Activated T-cell treated with anti-CD3 and anti-CD28 coated beads, Interleukin-2, amount 50 U/mL, for 4 hours (primary cell): ENCODE data around the gene EHD1. TPM values are rescaled to one million over a fixed set of nuclear protein-coding genes. Genes with fewer than 3 reads are reported as not detected.
A peak's percentile ranks its signal among the peaks of the same experiment; 100 is the strongest.
"Not testable (repeated sequence)": the region's sequence is repeated elsewhere in the genome, so short reads cannot be mapped to it uniquely, and the experiment has no call there.

Experiments used
- ATAC-seq, 2 donors: fragments of 200-7000 bp; cut with Tn5 transposase; one replicate each; pipeline ENCODE4 v1.10.0; 2021
- DNase-seq: peaks from one replicate; pipeline ENCODE4 v3.0.0-alpha.2; 2020
- H3K27me3 Mint-ChIP-seq: one replicate; pipeline ENCODE4 v1.8.0; 2021; ENCODE audit warnings: low read depth, mixed read lengths
- H3K36me3 Mint-ChIP-seq: one replicate; pipeline ENCODE4 v1.8.0; 2022; ENCODE audit warnings: mixed read lengths; ENCODE audit not compliant: insufficient read depth
- H3K4me1 Mint-ChIP-seq: one replicate; pipeline ENCODE4 v1.8.0; 2021; ENCODE audit warnings: low read depth, mixed read lengths
- H3K4me3 Mint-ChIP-seq: one replicate; pipeline ENCODE4 v1.8.0; 2021; ENCODE audit warnings: mild to moderate bottlenecking, moderate library complexity, mixed read lengths
- H3K9me3 Mint-ChIP-seq: one replicate; pipeline ENCODE4 v1.8.0; 2021; ENCODE audit warnings: mixed read lengths
- total RNA-seq, 3 donors: library from RNA; stranded (reverse); gene quantifications; one replicate each; pipeline ENCODE4 v1.2.1, GENCODE V29; 2021

EHD1 gene
- total RNA-seq, 3 donors from 2014 or later, result 86.3 to 121 (median 108) TPM

DNA sequence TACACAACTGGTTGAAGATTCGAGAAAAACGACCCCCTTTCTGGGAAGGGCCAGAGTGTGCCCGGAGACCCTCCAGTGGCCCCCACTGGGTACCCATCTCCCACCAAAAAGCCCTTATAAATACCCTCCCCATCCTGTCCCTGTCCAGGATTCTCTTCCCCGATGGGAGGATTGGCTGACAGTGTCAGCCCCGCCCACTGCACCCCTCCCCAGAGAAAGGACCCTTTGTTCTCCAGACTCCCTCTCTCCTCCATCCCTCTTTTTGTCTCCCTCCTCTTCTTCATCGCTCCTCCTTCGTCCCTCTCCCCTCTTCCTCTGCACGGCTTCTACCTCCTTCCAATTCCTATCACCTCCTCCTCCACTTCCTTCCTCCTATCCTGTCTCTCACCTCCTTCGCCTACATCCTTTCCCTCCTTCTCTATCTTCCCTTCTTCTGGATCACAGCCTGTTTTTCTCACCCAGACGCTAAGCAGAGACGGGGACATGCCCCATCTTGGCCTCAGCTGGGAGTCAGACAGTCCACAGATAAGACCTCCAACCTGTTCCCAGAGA lies 54.8 kb downstream of the EHD1 start:
- Mint-ChIP-seq H3K4me3 (no peak overlapping the region), H3K27me3 (no peaks in the 10 kb centered on the region), H3K36me3 (peaks cover 9% of the 10 kb centered on the region), H3K4me1 (no peaks in the 10 kb centered on the region), H3K9me3 (no peaks in the 10 kb centered on the region)
- ATAC-seq, result no peak
- DNase-seq, result no peak

DNA sequence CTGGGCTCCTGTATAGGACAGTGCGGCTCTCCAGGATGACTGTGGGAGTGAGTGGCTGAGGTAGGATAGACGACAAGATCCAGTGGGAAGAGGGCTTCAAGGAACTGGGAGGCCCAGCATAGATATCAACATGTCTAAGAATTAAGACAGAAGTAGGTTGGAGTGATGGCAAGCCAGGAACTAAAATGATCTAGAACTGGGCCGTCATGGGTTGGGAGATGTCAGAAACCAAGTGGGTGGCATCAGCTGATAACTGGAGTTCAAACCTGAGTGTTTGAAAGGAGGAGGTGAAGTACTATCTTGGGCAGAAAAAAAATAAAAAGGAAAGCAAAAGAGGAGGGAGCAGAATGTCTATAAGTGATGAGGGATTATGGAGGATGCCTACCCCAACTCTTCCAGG lies 60.9 kb downstream of the EHD1 start:
- Mint-ChIP-seq H3K27me3 (no peaks in the 10 kb centered on the region), H3K9me3 (no peaks in the 10 kb centered on the region), H3K36me3 (no peaks in the 10 kb centered on the region), H3K4me1 (no peaks in the 10 kb centered on the region), H3K4me3 (no peak overlapping the region)
- ATAC-seq (no peak), DNase-seq (no peak)

DNA sequence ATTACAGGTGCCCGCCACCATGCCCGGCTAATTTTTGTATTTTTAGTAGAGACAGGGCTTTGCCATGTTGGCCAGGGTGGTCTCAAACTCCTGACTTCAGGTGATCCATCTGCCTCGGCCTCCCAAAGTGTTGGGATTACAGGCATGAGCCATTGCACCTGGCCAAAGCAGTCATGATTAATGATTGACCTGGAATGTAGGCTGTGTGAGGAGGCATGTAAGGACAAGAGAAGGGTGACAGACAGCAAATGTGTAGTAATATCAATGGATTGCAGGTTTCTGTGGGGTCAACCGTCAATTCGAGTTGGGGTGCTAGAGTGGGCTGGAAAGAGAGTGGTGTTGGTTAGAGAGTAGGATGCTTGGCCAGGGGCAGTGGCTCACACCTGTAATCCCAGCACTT lies 63.0 kb downstream of the EHD1 start:
- H3K4me1 Mint-ChIP-seq, H3K36me3 Mint-ChIP-seq, H3K4me3 Mint-ChIP-seq, H3K9me3 Mint-ChIP-seq, H3K27me3 Mint-ChIP-seq, DNase-seq, ATAC-seq: not testable (repeated sequence)

DNA sequence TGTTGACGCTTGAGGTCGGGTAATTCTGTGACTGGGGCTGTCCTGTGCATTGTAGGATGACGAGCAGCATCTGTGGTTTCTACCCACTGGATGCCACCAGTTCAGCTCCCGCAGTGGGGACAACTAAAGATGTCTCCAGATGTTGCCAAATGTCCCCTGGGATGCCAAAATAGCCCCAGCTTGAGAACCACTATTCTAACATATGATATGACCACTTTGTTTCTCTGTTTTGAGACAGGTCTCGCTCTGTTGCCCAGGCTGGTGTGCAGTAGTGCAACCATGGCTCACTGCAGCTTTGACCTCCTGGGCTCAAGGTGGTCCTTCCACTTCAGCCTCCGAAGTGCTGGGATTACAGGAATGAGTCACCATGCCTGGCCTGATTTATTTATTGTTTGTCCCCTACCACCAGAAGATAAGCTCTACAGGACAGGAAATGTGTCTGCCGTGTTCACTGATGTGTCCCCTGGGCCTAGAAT lies 63.7 kb downstream of the EHD1 start:
- no peak overlapping the region for H3K4me3 Mint-ChIP-seq
- H3K4me1 Mint-ChIP-seq, result peaks cover 6% of the 10 kb centered on the region
- no peaks in the 10 kb centered on the region for H3K36me3 Mint-ChIP-seq
- H3K9me3 Mint-ChIP-seq, result no peaks in the 10 kb centered on the region
- no peaks in the 10 kb centered on the region for H3K27me3 Mint-ChIP-seq
- DNase-seq (no peak), ATAC-seq (no peak)

DNA sequence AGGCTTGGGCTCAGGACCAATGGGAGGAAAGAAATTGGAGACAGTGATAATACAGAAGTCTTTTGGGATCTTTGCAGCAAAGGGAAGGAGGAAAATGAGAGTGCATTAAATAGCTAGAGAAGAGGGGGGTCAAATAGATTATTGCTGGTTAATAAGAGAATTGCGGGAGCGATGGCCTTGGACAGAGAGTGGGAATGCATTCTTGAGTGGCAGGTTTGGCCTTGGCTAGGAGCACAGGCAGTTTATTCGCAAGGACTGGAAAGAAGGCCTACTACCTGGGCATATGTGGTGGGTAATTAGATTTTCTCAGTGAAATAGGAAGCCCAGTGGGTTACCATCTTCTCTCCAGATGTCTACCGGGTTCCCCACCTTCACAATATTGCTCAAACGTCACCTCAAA lies 64.6 kb downstream of the EHD1 start:
- ATAC-seq, result no peak
- Mint-ChIP-seq H3K36me3 (no peaks in the 10 kb centered on the region), H3K27me3 (no peaks in the 10 kb centered on the region), H3K4me3 (no peak overlapping the region), H3K9me3 (no peaks in the 10 kb centered on the region), H3K4me1 (peaks cover 12% of the 10 kb centered on the region)
- DNase-seq, result no peak

DNA sequence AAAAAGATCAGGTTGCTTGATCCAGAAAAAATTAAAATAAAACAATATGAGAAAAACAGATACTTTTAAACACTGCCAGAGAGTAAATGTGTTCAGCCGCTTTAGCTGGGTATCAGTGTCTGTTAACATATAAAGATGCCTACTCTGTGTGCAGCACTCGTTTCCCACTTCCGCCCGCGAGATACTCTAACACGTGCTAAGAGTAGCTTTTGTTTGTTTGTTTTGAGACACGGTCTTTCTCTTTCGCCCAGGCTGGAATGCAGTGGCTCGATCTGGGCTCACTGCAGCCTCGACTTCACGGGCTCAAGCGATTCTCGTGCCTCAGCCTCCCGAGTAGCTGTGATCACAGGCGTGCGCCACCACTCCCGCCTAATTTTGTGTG lies 67.5 kb downstream of the EHD1 start:
- ATAC-seq, result peak; percentile 25 to 36
- peaks cover 13% of the 10 kb centered on the region for H3K36me3 Mint-ChIP-seq
- H3K9me3 Mint-ChIP-seq, result no peaks in the 10 kb centered on the region
- H3K4me1 Mint-ChIP-seq, result peaks cover 15% of the 10 kb centered on the region
- H3K27me3 Mint-ChIP-seq, result no peaks in the 10 kb centered on the region
- H3K4me3 Mint-ChIP-seq, result peak overlapping the region; percentile 96
- peak; percentile 26 for DNase-seq

DNA sequence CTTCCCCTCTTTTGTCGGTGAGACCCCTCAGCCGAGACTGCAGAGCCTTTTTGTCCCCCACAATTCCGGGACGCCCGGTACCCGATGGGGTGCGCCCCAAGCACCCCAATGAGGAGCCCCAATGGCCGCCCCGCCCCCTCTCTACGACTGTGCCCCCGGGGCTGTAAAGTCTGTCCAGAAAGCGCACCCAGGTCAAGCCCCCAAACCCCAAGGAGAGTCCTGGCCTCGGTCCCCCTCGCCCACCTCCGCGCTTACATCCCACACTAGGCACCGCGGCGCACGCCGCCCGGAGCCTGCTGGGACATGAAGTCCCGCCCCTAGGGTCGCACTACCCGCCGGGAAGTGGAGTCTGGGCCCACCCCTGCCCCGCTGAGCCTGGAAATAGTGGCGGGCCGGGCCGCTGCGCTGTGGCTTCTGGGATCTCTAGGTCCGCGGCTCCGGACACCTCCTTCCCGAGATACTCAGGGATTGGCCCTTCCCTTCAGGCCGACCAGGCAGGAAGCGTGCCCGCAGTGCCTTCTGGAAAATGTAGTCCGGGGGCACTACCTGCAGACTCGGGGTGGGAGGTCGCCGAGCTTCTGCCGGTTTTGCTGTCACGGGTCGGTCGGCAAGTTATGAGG lies 68.0 kb downstream of the EHD1 start, which contains the start of gene MEN1:
Gene MEN1 (minus strand): TSS at position 281 of the 620 bp plus-strand sequence. CDS start 442 bp downstream, outside the sequence.
- peak within 1 kb of the TSS; percentile 96 for H3K4me3 Mint-ChIP-seq
- ATAC-seq (peak; percentile 95 to 96), DNase-seq (peak; percentile 73)
- H3K36me3 Mint-ChIP-seq, result peaks cover 14% of the 10 kb centered on the region
- H3K27me3 Mint-ChIP-seq, result no peaks in the 10 kb centered on the region
- no peaks in the 10 kb centered on the region for H3K9me3 Mint-ChIP-seq
- peaks cover 15% of the 10 kb centered on the region for H3K4me1 Mint-ChIP-seq

DNA sequence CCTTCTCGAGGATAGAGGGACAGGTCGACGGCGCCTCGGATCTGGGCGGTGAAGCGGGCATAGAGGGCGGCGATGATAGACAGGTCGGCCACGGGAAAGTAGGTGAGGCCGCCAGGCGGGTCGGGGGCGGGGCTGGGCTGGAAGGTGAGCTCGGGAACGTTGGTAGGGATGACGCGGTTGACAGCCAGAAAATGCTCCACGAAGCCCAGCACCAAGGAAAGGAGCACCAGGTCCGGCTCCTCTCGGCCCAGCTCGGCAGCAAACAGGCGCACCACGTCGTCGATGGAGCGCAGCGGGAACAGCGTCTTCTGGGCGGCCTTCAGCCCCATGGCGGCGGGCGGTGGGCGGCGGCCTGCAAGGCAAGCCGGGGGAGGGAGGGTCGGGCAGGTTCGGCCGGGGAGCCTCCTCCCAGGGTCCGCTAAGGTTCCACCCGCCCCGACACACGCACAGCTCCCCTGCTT lies 68.6 kb downstream of the EHD1 start:
- DNase-seq (no peak), ATAC-seq (peak; percentile 29)
- Mint-ChIP-seq H3K4me3 (peak overlapping the region; percentile 96), H3K4me1 (peaks cover 15% of the 10 kb centered on the region), H3K27me3 (no peaks in the 10 kb centered on the region), H3K36me3 (peaks cover 14% of the 10 kb centered on the region), H3K9me3 (no peaks in the 10 kb centered on the region)

DNA sequence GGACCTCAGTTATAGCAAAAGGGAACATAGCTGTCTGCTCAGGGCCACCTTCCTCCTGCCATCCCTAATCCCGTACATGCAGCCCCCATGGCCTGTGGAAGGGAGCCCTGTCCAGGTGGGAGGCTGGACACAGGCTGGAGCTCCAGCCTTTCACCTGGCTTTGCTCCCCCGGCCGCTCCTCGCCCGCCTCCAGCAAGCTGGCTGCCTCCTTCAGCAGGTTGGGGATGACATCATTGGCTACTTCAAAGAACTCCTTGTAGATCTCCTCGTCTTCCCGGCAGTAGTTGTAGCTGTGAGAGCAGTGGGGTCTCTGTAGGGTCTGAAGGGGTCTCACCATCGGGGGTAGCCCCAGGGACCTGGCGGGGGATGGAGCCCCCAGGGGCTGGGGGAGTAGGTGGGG lies 72.9 kb downstream of the EHD1 start:
- Mint-ChIP-seq H3K4me1 (peaks cover 33% of the 10 kb centered on the region), H3K36me3 (peaks cover 16% of the 10 kb centered on the region), H3K4me3 (peak overlapping the region; percentile 33), H3K9me3 (no peaks in the 10 kb centered on the region), H3K27me3 (no peaks in the 10 kb centered on the region)
- ATAC-seq, result no peak
- no peak for DNase-seq

DNA sequence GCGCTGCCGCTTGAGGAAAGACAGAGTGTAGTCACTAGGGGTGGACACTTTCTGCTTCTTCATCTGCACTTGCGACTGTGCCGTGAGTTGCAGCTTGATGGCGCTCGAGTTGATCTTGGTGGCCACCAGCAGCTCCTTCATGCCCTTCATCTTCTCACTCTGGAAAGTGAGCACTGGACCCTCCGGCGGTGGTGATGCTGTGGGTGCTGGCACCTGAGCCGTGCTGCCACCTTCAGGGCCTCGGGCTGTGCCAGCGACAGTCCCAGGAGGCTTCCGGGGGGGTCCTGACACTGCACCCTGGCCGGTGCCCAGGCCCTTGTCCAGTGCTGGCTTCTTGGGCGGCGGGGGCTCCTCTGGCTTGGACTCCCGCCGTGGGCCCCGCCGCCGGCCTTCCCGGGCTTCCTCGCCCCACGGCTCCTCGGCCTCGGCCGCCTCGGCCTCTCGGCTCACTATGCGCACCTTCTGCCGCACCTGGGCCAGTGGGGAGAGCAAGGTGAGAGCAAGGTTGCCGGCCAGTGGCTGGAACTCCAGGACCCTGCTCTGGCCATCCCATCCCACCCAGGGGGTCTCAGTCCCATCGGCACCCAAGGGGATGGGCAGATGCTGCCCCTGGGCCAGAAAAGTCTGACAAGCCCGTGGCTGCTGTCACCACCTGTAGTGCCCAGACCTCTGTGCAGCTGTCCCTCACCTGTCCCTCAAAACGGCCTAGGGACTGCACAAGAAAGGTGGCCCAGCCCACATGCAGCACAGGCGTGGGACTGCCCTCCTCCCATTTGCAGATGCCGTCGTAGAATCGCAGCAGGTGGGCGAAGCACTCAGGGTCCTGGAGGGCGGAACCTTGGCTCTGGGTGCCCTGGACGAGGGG lies 73.8 kb downstream of the EHD1 start:
- ATAC-seq (no peak), DNase-seq (no peak)
- Mint-ChIP-seq H3K36me3 (peaks cover 16% of the 10 kb centered on the region), H3K4me3 (peak overlapping the region; percentile 87), H3K9me3 (no peaks in the 10 kb centered on the region), H3K27me3 (no peaks in the 10 kb centered on the region), H3K4me1 (peaks cover 32% of the 10 kb centered on the region)

DNA sequence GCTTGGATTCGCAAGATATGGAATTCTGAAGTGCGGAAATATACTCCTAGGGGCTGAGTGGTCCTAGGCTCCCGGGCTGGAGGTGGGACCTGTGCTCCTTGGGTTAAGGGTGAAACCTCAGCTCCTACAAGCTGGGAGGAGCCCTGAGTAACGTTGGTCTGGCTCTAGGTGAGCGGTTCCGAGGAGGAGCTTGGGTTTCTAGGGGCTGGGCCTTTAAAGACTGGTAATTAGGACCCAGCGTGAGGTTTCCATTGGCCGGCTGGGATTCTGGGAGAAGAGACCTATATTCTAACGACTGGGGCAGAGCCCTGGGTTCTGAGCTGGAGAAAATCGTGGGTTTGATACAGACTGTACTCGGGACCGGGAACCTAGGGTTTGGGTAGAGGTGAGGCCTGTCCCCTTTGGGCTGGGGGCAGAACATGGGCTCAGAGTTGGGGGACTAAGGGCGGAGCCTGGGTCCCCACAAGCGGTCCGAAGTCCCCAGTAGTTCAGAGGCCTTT lies 74.5 kb downstream of the EHD1 start:
- Mint-ChIP-seq H3K4me3 (peak overlapping the region; percentile 87), H3K27me3 (no peaks in the 10 kb centered on the region), H3K4me1 (peaks cover 29% of the 10 kb centered on the region), H3K9me3 (no peaks in the 10 kb centered on the region), H3K36me3 (peaks cover 16% of the 10 kb centered on the region)
- DNase-seq (no peak), ATAC-seq (no peak)

DNA sequence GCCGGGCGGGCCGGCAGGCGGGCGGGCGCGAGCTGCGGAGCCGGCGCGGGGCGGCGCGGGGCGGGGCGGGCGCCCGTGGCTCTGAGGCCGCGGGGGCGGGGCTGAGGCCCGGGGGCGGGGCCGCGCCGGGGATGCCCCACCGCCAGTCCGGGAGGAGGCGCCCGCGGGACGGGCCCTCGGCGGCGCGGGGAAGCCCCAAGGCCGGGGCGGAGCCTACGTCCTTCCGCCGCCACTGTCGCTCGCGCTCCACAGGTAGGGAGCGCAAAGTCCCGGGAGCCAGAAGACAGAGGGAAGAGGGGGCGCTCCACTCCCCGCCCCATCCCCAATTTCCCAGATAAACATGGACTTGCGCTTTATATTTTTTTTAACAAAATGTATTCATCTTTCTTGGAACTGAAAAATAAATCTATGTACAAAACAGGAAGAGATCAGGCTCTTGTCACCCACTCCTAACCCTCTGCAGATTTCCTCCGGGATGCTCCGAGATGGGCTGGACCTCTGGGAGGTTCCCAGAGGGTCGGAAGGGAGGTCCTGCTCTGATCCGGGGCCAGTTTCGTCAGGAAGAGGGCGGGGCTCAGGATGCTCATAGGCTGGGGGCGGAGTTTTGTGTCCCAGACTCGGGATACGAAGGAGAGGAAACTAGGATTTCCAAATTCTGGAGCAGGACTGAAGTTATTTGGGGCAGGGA lies 75.1 kb downstream of the EHD1 start, which contains the start of gene MAP4K2:
Gene MAP4K2 (minus strand): TSS at position 57 of the 688 bp plus-strand sequence. CDS start 65 bp downstream, outside the sequence.
- Mint-ChIP-seq H3K4me1 (peaks cover 32% of the 10 kb centered on the region), H3K36me3 (peaks cover 18% of the 10 kb centered on the region), H3K27me3 (no peaks in the 10 kb centered on the region), H3K4me3 (peak within 1 kb of the TSS; percentile 87), H3K9me3 (no peaks in the 10 kb centered on the region)
- DNase-seq, result peak; percentile 82
- ATAC-seq, result peak; percentile 91

DNA sequence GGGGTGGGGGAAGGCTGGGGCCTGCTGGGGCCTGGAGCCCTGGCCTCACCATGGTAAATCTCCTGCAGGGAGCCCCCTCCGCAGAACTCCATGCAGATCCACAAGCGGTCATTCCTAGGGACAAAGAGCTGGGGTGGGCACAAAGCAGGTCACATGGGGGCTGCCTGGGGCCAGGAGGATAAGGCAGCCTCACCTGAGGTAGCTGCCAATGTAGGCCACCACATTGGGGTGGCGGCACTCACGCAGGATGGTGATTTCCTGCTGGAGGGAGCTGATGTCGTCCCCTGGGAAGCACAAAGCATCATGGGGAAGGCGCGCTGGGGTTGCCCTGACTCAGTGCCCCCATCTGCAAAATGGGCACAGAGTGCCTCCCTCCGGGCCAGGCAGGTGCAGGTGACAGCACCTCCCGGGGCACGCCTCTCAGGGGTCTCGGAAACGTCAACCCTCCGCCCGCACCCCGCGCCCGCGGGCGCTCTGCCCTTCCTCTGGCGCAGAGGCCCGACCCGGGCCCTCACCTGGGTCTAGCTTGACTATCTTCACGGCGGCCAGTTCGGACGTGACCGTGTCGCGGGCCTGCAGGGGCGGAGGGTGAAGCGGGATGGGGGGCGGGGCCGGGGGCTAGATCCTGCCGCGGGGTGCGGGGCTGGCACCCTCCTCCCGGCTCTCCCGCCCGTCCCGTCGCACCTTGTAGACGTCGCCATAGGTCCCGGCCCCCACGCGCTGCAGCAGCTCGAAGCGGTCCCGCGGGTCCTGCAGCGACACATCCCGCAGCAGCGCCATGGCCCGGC lies 75.9 kb downstream of the EHD1 start:
- Mint-ChIP-seq H3K9me3 (no peaks in the 10 kb centered on the region), H3K27me3 (no peaks in the 10 kb centered on the region), H3K4me1 (peaks cover 32% of the 10 kb centered on the region), H3K4me3 (peak overlapping the region; percentile 78), H3K36me3 (peaks cover 16% of the 10 kb centered on the region)
- ATAC-seq (peak in 1 of 2 donors; percentile 25), DNase-seq (no peak)
